WTC11 (cell line): ENCODE data around the gene ZNF22. TPM values are rescaled to one million over a fixed set of nuclear protein-coding genes. Genes with fewer than 3 reads are reported as not detected.

ENCODE experiments used
- ATAC-seq: fragments of 200-7000 bp; cut with Tn5 transposase; 2 replicates; pipeline ENCODE4 v1.10.0; 2021; ENCODE audit warnings: mild to moderate bottlenecking, moderate library complexity
- CTCF ChIA-PET: fragments of 300-600 bp; sonication (Branson Sonifier 250); formaldehyde crosslinking; loops from one replicate; lab custom pipeline; 2021; ENCODE audit warnings: antibody characterized with exemption; lab: Charles Lee
- POLR2A ChIA-PET: fragments of 350-600 bp; sonication (Branson Sonifier 250); formaldehyde crosslinking; loops from one replicate; lab custom pipeline; 2021; ENCODE audit warnings: antibody characterized with exemption; lab: Charles Lee
- DNase-seq: peaks from one replicate; pipeline ENCODE4 v3.0.0; 2021; ENCODE audit warnings: low spot score
- H3K27ac Mint-ChIP-seq: 2 replicates; pipeline ENCODE4 v1.8.0; 2021; ENCODE audit warnings: mixed read lengths
- H3K27me3 Mint-ChIP-seq: 2 replicates; pipeline ENCODE4 v1.8.0; 2021; ENCODE audit warnings: low read depth, mild to moderate bottlenecking, moderate library complexity, mixed read lengths
- H3K36me3 Mint-ChIP-seq: 2 replicates; pipeline ENCODE4 v1.8.0; 2021; ENCODE audit warnings: mixed read lengths
- H3K4me1 Mint-ChIP-seq: 2 replicates; pipeline ENCODE4 v1.8.0; 2022; ENCODE audit warnings: mixed read lengths
- H3K4me3 Mint-ChIP-seq: 2 replicates; pipeline ENCODE4 v1.8.0; 2021; ENCODE audit warnings: mild to moderate bottlenecking, moderate library complexity, mixed read lengths
- H3K9me3 Mint-ChIP-seq: 2 replicates; pipeline ENCODE4 v1.8.0; 2021; ENCODE audit warnings: mixed read lengths
- CDX4 ChIP-seq: fragments of 250-450 bp; sonication (Bioruptor Pico); IDR thresholded peaks from 2 replicates; pipeline ENCODE4 v1.9.0; 2021; ENCODE audit warnings: moderate library complexity, mild to moderate bottlenecking, inconsistent platforms, borderline replicate concordance
- E2F1 ChIP-seq: sonication (generic); formaldehyde crosslinking; IDR thresholded peaks from 2 replicates; pipeline ENCODE4 v1.8.0; 2022; ENCODE audit warnings: mild to moderate bottlenecking, missing genetic modification reagents
- GTF2I ChIP-seq: fragments of 250-450 bp; sonication (Bioruptor Pico); conservative IDR thresholded peaks from 2 replicates; pipeline ENCODE4 v1.4.0; 2021; ENCODE audit warnings: mild to moderate bottlenecking
- IRF2 ChIP-seq: sonication (generic); formaldehyde crosslinking; IDR thresholded peaks from 2 replicates; pipeline ENCODE4 v1.8.0; 2022; ENCODE audit warnings: low read depth, missing genetic modification reagents, borderline replicate concordance
- JUN ChIP-seq: sonication (generic); formaldehyde crosslinking; IDR thresholded peaks from 2 replicates; pipeline ENCODE4 v1.8.0; 2023; ENCODE audit warnings: mild to moderate bottlenecking, missing genetic modification reagents
- KAT7 ChIP-seq: sonication (generic); formaldehyde crosslinking; IDR thresholded peaks from 2 replicates; pipeline ENCODE4 v1.8.1; 2023; ENCODE audit warnings: missing genetic modification reagents, mild to moderate bottlenecking, borderline replicate concordance
- MYBL2 ChIP-seq: sonication (generic); formaldehyde crosslinking; IDR thresholded peaks from 2 replicates; pipeline ENCODE4 v1.8.1; 2023; ENCODE audit warnings: mild to moderate bottlenecking, moderate library complexity, missing genetic modification reagents
- NFE2L1 ChIP-seq: sonication (generic); formaldehyde crosslinking; IDR thresholded peaks from 2 replicates; pipeline ENCODE4 v1.8.1; 2023; ENCODE audit warnings: missing genetic modification reagents
- NFYB ChIP-seq: sonication (generic); formaldehyde crosslinking; conservative IDR thresholded peaks from 2 replicates; pipeline ENCODE4 v1.8.0; 2022; ENCODE audit warnings: low read depth, missing genetic modification reagents
- PRRX2 ChIP-seq: fragments of 250-450 bp; sonication (Bioruptor Pico); IDR thresholded peaks from 2 replicates; pipeline ENCODE4 v1.8.0; 2021; ENCODE audit warnings: mild to moderate bottlenecking
- STAT6 ChIP-seq: sonication (generic); formaldehyde crosslinking; conservative IDR thresholded peaks from 2 replicates; pipeline ENCODE4 v1.8.1; 2023; ENCODE audit warnings: mild to moderate bottlenecking, low read depth, missing genetic modification reagents, moderate library complexity
- TCF7 ChIP-seq: sonication (generic); formaldehyde crosslinking; IDR thresholded peaks from 2 replicates; pipeline ENCODE4 v1.8.0; 2022; ENCODE audit warnings: mild to moderate bottlenecking, low read depth, missing genetic modification reagents, moderate library complexity
- USF1 ChIP-seq: sonication (generic); formaldehyde crosslinking; IDR thresholded peaks from 2 replicates; pipeline ENCODE4 v1.8.0; 2022; ENCODE audit warnings: mild to moderate bottlenecking, missing genetic modification reagents
- ZBTB21 ChIP-seq: sonication (generic); formaldehyde crosslinking; IDR thresholded peaks from 2 replicates; pipeline ENCODE4 v1.8.1; 2023; ENCODE audit warnings: mild to moderate bottlenecking, missing genetic modification reagents, borderline replicate concordance
- ZNF263 ChIP-seq: sonication (generic); formaldehyde crosslinking; IDR thresholded peaks from 2 replicates; pipeline ENCODE4 v1.8.1; 2022; ENCODE audit warnings: low read depth, mild to moderate bottlenecking, moderate library complexity, missing genetic modification reagents
- total RNA-seq: library from RNA; stranded (reverse); gene quantifications from 3 replicates; pipeline ENCODE4 v1.2.3, GENCODE V29; 2021
- TF ChIP-seq, protein P1 (sequence below): sonication (generic); formaldehyde crosslinking; conservative IDR thresholded peaks from 2 replicates; pipeline ENCODE4 v1.8.1; 2022; ENCODE audit warnings: mild to moderate bottlenecking, missing genetic modification reagents
- TF ChIP-seq, protein P2 (sequence below): sonication (generic); formaldehyde crosslinking; IDR thresholded peaks from 2 replicates; pipeline ENCODE4 v1.8.1; 2022; ENCODE audit warnings: mild to moderate bottlenecking, moderate library complexity, missing genetic modification reagents
- TF ChIP-seq, protein P3 (sequence below): sonication (generic); formaldehyde crosslinking; IDR thresholded peaks from 2 replicates; pipeline ENCODE4 v1.8.0; 2022; ENCODE audit warnings: mild to moderate bottlenecking, missing genetic modification reagents

Gene ZNF22
- total RNA-seq, 1 experiment from 2014 or later, result 31.0 TPM

GRCh38 chr10:44956717-44957706 is 43.7 kb upstream of the ZNF22 start:
- Mint-ChIP-seq H3K27me3 (peaks cover 10% of the 10 kb centered on the region), H3K4me3 (0 out of 2 replicates have a peak overlapping the region, but pooled peaks have one; percentile 26), H3K36me3 (peaks cover 9% of the 10 kb centered on the region), H3K4me1 (peaks cover 44% of the 10 kb centered on the region), H3K27ac (no peak overlapping the region), H3K9me3 (peaks cover 5% of the 10 kb centered on the region; the same call in 1 of the 2 replicates)
- no peak for DNase-seq
- POLR2A ChIA-PET, result no interaction called here
- CTCF ChIA-PET, result interaction anchor here (7.3 kb wide), 1 partner anchor 23 kb away, joined by 74 read pairs; no protein-coding TSS in a partner anchor
- TF ChIP-seq GTF2I, result no peak
- TF ChIP-seq USF1, result no peak
- TF ChIP-seq TCF7 (CRISPR knock-in tag), result no peak
- no peak for TF ChIP-seq CDX4 (CRISPR knock-in tag)
- TF ChIP-seq, protein P1, sequence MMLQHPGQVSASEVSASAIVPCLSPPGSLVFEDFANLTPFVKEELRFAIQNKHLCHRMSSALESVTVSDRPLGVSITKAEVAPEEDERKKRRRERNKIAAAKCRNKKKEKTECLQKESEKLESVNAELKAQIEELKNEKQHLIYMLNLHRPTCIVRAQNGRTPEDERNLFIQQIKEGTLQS (CRISPR knock-in tag), result no peak
- TF ChIP-seq STAT6, result no peak
- no peak for TF ChIP-seq NFE2L1 (CRISPR knock-in tag)
- no peak for TF ChIP-seq NFYB (CRISPR knock-in tag)
- TF ChIP-seq E2F1, result no peak
- no peak for TF ChIP-seq ZNF263 (CRISPR knock-in tag)
- TF ChIP-seq MYBL2, result no peak
- TF ChIP-seq ZBTB21 (CRISPR knock-in tag), result no peak
- TF ChIP-seq, protein P2, sequence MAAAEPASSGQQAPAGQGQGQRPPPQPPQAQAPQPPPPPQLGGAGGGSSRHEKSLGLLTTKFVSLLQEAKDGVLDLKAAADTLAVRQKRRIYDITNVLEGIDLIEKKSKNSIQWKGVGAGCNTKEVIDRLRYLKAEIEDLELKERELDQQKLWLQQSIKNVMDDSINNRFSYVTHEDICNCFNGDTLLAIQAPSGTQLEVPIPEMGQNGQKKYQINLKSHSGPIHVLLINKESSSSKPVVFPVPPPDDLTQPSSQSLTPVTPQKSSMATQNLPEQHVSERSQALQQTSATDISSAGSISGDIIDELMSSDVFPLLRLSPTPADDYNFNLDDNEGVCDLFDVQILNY (CRISPR knock-in tag), result no peak
- no peak for TF ChIP-seq KAT7 (CRISPR knock-in tag)
- TF ChIP-seq JUN, result no peak
- no peak for TF ChIP-seq PRRX2 (CRISPR knock-in tag)
- TF ChIP-seq, protein P3, sequence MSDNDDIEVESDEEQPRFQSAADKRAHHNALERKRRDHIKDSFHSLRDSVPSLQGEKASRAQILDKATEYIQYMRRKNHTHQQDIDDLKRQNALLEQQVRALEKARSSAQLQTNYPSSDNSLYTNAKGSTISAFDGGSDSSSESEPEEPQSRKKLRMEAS, result no peak
- no peak for TF ChIP-seq IRF2 (CRISPR knock-in tag)
- no peak for ATAC-seq
